Suppressor macrophage treated with lipopolysaccharide for 4 hours (primary cell): Measurements from ENCODE around the gene METRNL.

Experiments
- DNase-seq: peaks from one replicate; pipeline ENCODE4 v3.0.0-alpha.2; 2020

Gene METRNL

GRCh38 chr17:83081684-83082201, 2.3 kb downstream of the METRNL start:
- peak; percentile 76 for DNase-seq

- DNase-seq: no peak
Observed at GRCh38 chr17:83082424-83082823, 3.0 kb downstream of the METRNL start.

DNA sequence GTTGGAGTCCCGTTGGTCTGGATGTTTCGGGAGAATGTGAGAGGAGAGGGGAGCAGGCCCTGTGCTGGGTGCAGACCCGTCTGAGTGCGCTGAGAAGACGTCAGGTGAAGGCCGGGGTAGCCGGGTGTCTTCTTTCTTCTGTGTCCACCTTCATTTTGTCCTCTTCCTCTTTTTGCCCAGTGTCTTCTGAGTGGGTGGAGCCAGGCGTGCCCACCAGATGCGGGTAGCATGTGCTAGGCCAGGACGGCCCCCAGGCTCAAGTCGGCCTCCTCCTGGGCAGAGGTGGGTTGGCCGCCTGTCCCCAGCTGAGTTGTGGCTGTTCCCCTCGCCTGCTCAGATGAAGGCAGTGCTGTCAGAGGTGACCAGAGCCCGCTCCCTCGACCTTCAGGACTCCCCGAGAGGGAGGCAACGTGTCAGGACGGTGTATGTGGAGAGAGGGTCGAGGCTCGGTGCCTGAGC, 3.5 kb downstream of the METRNL start:
- DNase-seq: no peak

DNA sequence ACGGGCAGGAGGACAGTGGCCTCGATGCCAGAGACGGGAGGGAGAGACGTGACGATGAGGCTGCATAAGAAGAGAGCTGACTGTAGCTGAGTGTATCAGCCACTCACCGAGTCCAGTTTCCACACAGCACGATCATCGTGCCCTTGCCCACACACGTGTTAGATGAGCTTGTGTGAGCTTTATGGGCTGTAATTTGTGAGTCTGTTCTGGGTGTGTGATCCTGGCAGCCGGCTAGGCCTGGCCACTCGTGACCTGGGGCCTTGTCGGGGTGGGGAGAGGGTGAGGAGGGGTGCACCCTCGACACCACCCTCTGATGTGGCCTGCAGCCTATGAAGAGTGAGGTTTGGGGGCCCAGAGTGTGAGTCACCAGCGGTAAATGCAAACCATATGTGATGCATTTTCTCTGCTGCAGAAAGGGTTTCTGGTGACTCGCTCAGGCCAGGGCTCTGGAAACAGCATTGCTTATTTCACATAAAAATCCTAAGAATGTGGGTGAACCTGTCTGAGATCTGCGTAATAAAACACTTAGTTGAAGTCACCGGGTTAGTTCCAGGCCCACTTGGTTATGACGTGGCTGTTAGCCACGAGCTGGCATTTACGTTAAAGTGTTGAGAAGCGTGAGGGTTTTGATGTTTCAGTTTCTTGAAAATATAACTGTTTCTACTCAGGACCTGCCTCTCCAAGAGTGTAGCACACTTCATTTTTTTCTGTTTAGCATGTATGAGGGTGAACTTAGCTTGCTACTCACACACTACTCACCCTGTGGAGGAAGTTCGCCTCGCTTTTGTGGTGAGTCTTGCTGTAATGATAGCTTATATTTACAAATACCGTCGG, 4.2 kb downstream of the METRNL start:
- peak; percentile 78 for DNase-seq

GRCh38 chr17:83084214-83084613, 4.8 kb downstream of the METRNL start:
- DNase-seq: no peak

GRCh38 chr17:83084621-83085056, 5.2 kb downstream of the METRNL start:
- no peak for DNase-seq

DNA sequence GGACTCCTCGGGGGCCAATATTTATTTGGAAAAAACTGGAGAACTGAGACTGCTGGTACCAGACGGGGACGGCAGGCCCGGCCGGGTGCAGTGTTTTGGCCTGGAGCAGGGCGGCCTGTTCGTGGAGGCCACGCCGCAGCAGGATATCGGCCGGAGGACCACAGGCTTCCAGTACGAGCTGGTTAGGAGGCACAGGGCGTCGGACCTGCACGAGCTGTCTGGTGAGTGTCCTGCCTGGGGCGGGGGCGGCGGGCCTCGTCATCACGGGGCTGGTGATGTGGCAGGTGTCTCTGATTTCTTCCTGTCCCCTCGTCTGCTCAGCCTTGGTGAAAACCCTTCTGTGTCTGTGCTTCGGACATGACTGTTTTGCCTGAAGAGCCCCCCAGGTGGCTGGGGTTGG, 5.7 kb downstream of the METRNL start:
- DNase-seq: no peak

GRCh38 chr17:83085526-83086198, 6.3 kb downstream of the METRNL start:
- DNase-seq: no peak

GRCh38 chr17:83086199-83086880, 6.9 kb downstream of the METRNL start:
- DNase-seq: no peak

GRCh38 chr17:83086907-83087787, 7.7 kb downstream of the METRNL start:
- DNase-seq: no peak

- no peak for DNase-seq
Observed at GRCh38 chr17:83087788-83088360, 8.5 kb downstream of the METRNL start.

- no peak for DNase-seq
Observed at GRCh38 chr17:83088451-83088850, 9.0 kb downstream of the METRNL start.

GRCh38 chr17:83088909-83089308, 9.5 kb downstream of the METRNL start:
- DNase-seq: no peak

DNA sequence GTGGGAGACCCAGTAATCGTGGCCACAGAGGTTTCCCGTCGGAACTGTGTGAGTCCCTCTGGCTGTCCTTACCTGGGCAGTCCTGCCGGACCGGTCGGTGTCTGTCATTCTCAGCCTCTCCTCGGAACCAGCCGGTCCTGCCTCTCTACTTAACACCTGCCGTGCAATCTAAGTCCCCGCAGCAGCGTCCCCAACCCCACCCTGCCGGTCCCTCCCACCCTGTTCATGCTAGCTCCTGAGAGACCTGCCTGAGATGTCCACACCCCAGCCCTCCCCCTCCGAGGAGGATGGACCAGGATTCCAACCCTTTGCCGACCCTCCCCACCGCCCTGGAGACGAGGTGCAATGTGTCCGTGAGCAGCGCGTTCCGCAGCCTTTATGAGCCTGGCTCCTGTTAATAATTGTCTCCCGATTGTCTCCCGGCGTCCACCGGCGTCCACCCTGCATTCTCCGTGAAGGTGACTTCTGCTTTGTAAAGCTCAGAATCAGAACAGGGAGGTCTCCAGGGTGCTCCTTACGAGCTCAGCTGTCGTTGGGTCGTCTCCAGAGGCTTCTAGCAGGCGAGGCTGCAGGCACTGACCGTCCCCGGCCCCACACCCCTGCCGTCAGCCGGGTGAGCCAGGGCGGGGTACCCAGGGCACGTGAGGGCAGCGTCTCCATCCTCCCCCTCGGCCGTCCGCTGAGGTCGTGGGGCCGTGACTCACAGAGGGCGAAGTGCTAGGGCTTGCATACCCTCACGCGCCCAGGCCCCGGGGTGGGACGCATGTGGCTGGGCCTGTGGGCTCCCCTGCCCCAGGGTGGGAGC, 10.1 kb downstream of the METRNL start:
- DNase-seq: peak; percentile 70

DNA sequence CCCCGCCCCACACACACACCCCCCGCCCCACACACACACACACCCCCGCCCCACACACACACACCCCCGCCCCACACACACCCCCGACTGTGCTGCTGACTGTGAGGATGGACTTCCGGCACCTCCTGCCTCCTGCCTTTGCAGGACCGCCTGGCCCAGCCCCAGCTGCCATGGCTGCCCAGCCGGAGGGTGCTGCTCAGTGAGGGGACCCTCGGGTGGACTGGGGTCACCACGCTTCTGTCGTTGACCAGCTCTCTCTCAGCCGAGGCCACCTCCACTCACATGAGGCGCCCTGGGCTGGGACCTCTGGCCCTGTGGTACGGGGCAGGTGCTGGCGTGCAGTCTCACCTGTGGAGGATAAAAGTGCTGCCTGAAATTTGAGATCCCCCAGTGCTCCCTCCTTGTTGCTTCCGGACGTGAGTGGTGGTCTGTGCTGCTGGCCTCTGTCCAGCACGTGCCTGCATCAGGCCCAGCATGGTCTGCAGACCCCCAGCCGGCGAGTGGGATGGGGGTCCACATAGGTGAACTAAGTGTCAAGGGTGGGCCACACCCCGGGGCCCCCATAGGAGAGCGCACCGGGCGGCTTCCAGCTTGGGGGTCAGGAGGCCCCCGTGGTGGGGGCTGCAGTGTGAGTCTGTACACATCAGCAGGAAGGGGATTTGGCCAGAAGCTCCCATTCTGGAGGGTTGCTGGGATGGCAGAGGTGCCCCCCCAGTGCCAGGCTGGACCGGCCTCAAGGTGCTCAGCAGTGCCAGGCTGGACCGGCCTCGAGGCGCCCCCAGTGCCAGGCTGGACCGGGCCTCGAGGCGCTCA, 11.2 kb downstream of the METRNL start:
- DNase-seq: no peak

DNA sequence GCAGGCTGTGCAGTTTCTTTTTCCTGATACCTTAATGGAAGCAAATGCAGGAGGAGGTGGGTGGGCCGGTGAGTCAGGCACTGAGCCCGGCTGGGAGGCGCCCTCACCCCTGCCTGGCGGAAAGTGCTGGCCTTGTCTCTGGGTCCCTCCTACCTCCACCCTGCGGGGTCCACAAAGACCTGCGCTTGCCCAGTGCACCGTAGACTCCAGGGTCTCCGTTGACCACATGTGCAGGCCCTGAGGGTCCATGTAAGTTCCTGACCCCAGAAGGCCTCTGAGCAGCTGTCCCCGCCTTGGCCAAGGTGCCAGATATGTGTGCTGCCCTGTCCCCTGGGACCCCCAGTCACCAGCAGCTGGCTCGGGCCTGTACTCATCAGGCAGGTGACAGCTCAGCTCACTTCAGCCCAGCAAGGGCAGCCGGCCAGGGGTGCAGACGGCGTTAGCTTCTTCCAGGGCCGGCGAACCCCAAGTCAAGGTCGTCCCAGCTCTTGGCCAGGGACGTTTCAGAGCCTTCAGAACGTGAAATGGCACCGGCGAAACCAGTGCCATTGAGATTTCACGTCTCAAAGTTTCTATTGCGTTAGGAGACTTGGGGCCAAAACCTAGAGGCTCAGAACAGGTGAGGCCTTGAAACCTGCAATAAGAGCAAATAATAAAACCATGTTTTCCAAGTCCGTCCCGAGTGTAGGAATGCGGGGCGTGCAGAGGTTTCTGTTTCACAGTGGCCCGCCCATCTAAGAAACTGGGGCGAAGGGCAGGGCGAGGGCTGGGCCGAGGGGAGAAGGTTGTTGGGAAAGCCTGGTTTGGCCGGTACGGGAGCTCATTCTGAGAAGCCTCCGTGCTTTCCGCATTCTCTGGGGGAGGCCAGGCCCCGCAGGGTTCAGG, 12.1 kb downstream of the METRNL start:
- DNase-seq: no peak

DNA sequence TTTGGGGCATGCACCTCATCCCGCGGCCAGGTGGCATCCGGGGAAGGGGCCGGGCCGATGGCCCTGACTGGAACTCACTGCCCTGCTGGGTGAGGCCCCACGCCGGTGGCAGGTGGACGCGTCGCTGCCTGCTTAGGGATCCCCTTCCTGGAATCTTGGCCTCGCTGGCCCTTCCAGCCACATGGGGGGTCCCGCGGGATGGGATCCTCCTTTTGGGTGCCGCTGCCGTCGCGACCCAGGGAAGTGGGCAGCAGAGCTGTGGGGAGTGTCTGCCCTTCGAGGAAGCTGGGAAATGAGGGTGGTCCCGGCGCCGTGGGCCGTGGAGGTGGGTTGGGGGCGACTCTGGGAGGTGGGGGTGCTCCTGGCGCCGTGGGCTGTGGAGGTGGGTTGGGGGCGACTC, 12.8 kb downstream of the METRNL start:
- DNase-seq: no peak

DNA sequence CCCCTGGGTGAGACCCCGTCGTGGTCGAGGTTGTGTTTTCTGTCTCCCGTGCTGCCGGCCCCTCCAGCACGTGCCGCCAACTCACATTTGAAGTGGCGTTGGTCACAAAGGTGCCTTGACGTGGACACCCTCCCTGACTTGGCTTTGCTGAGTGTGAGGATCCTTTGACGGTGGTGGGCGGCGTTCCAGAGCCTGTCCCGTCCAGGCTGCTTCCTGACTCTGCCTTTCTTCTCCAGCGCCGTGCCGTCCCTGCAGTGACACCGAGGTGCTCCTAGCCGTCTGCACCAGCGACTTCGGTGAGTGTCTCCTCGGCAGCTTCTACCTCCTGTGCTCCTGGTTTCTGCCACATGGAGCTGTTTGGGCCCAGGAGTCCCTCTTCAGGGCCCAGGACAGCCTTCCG, 13.5 kb downstream of the METRNL start:
- DNase-seq: no peak

GRCh38 chr17:83093506-83093905, 14.1 kb downstream of the METRNL start:
- no peak for DNase-seq
